GM12878 (cell line): ENCODE measurements around the gene NRDE2. TPM values are rescaled to one million over a fixed set of nuclear protein-coding genes. Genes with fewer than 3 reads are reported as not detected.

Source experiments
- BACH1 ChIP-seq: fragments of 450-650 bp; IDR thresholded peaks from 2 replicates; pipeline ENCODE4 v1.6.1; 2017; ENCODE audit warnings: mild to moderate bottlenecking, borderline replicate concordance
- CREB1 ChIP-seq: IDR thresholded peaks from 2 replicates; pipeline ENCODE4 v1.6.1; 2012; ENCODE audit warnings: low read depth, mild to moderate bottlenecking, inconsistent platforms
- CREM ChIP-seq: IDR thresholded peaks from 2 replicates; pipeline ENCODE4 v1.6.1; 2014; ENCODE audit warnings: antibody characterized with exemption, low read depth
- CTCF ChIP-seq, 3 experiments: IDR thresholded peaks in 2 of 3; conservative IDR thresholded peaks in 1 of 3; 2 replicates each; pipeline ENCODE4 v1.5.1; 2011; ENCODE audit warnings: low read depth in 3 of 3, low read length in 3 of 3, mild to moderate bottlenecking in 3 of 3, control low read depth in 2 of 3, moderate library complexity in 2 of 3, inconsistent platforms in 1 of 3, mixed read lengths in 1 of 3; ENCODE audit not compliant: control insufficient read depth in 2 of 3, insufficient read depth in 1 of 3; ENCODE audit errors: extremely low read depth in 1 of 3
- EGR1 ChIP-seq, 2 experiments: IDR thresholded peaks; 1 replicate in 1 of 2; 2 replicates in 1 of 2; pipeline ENCODE4 v1.6.1; 2011 to 2012; ENCODE audit warnings: low read depth in 2 of 2, low read length in 2 of 2, borderline replicate concordance in 1 of 2, mild to moderate bottlenecking in 1 of 2, moderate library complexity in 1 of 2
- EZH2 ChIP-seq: IDR thresholded peaks from 2 replicates; pipeline ENCODE4 v1.6.1; 2012; ENCODE audit warnings: low read depth, mild to moderate bottlenecking, control low read depth, inconsistent platforms, low read length, borderline replicate concordance; ENCODE audit not compliant: control insufficient read depth
- FOS ChIP-seq: IDR thresholded peaks from 3 replicates; pipeline ENCODE4 v1.6.1; 2011; ENCODE audit warnings: borderline replicate concordance; ENCODE audit not compliant: insufficient read length; ENCODE audit errors: extremely low read depth
- HCFC1 ChIP-seq: fragments of 150-350 bp; IDR thresholded peaks from 2 replicates; pipeline ENCODE4 v1.6.1; 2014; ENCODE audit warnings: low read length
- HDAC2 ChIP-seq: fragments of 200-600 bp; sonication (generic); IDR thresholded peaks from 2 replicates; pipeline ENCODE4 v1.6.1; 2017
- IKZF1 ChIP-seq: fragments of 450-650 bp; conservative IDR thresholded peaks from 2 replicates; pipeline ENCODE4 v1.6.1; 2017; ENCODE audit warnings: antibody characterized with exemption, mild to moderate bottlenecking
- KDM1A ChIP-seq: fragments of 200-600 bp; sonication (generic); IDR thresholded peaks from 2 replicates; pipeline ENCODE4 v1.6.1; 2016; ENCODE audit warnings: borderline replicate concordance
- MEF2A ChIP-seq: IDR thresholded peaks from 2 replicates; pipeline ENCODE4 v1.6.1; 2011; ENCODE audit warnings: low read depth, mild to moderate bottlenecking, low read length, moderate library complexity; ENCODE audit not compliant: insufficient read depth
- MEF2B ChIP-seq: fragments of 450-650 bp; IDR thresholded peaks from 2 replicates; pipeline ENCODE4 v1.6.1; 2018; ENCODE audit warnings: mild to moderate bottlenecking, moderate library complexity; ENCODE audit not compliant: partially characterized antibody, poor library complexity, severe bottlenecking
- MYC ChIP-seq: IDR thresholded peaks from 2 replicates; pipeline ENCODE4 v1.6.1; 2011; ENCODE audit warnings: mild to moderate bottlenecking, low read length, moderate library complexity, inconsistent platforms; ENCODE audit not compliant: insufficient read depth, insufficient replicate concordance, insufficient read length, severe bottlenecking
- NR2C2 ChIP-seq: IDR thresholded peaks from 2 replicates; pipeline ENCODE4 v1.6.1; 2011; ENCODE audit warnings: borderline replicate concordance, low read depth; ENCODE audit not compliant: control insufficient read depth, insufficient read length
- PAX8 ChIP-seq: fragments of 450-650 bp; IDR thresholded peaks from 2 replicates; pipeline ENCODE4 v1.6.1; 2017; ENCODE audit warnings: mild to moderate bottlenecking, moderate library complexity
- POLR2AphosphoS2 ChIP-seq: IDR thresholded peaks from 2 replicates; pipeline ENCODE4 v1.6.1; 2011; ENCODE audit warnings: low read depth, mild to moderate bottlenecking, low read length, improper control_type of control experiment, moderate library complexity
- REST ChIP-seq: IDR thresholded peaks from 2 replicates; pipeline ENCODE4 v1.6.1; 2012; ENCODE audit warnings: mild to moderate bottlenecking, low read depth, low read length
- RUNX3 ChIP-seq: IDR thresholded peaks from 2 replicates; pipeline ENCODE4 v1.6.1; 2012; ENCODE audit warnings: low read length, inconsistent platforms
- SREBF1 ChIP-seq: IDR thresholded peaks from 2 replicates; pipeline ENCODE4 v1.6.1; 2012; ENCODE audit warnings: mild to moderate bottlenecking, low read length
- TARDBP ChIP-seq: IDR thresholded peaks from 2 replicates; pipeline ENCODE4 v1.6.1; 2016; ENCODE audit warnings: borderline replicate concordance
- TCF7 ChIP-seq: IDR thresholded peaks from 2 replicates; pipeline ENCODE4 v1.6.1; 2014; ENCODE audit warnings: antibody characterized with exemption, borderline replicate concordance
- polyA plus RNA-seq, 11 experiments: library from polyadenylated mRNA; depleted of rRNA in 4 of 11; unstranded in 6 of 11; stranded (reverse) in 5 of 11; fragments of >200 nt; fragmentation: Nextera tagmentation in 4 of 11; fragmentation: Illumina TruSeq in 1 of 11; extraction: Ambion mirVana in 4 of 11; extraction: Trizol in 1 of 11; gene quantifications; 1 replicate in 1 of 11; 2 replicates in 10 of 11; pipeline versions ENCODE4 v1.2.1 to v1.2.3, GENCODE V29; 2011 to 2016; ENCODE audit warnings: inconsistent platforms in 2 of 11, missing spikeins in 2 of 11, low read depth in 1 of 11
- total RNA-seq, 4 experiments: library from RNA; depleted of rRNA in 3 of 4; stranded (reverse); fragments of >200 nt in 3 of 4; fragmentation: Illumina TruSeq in 1 of 4; extraction: Trizol in 1 of 4; gene quantifications; 2 replicates each; pipeline versions ENCODE4 v1.2.1 to v1.2.3, GENCODE V29; 2013 to 2021
- TF ChIP-seq, protein P1 (sequence below): fragments of 450-650 bp; IDR thresholded peaks from 2 replicates; pipeline ENCODE4 v1.6.1; 2018; ENCODE audit warnings: borderline replicate concordance, mild to moderate bottlenecking; ENCODE audit not compliant: partially characterized antibody

NRDE2 gene
- total and polyA plus RNA-seq, 10 of the 15 experiments (the other 5 are each of a cell fraction or from before 2014, with no cell fraction given) = 8.3 to 21.0 (median 13.8) TPM

DNA sequence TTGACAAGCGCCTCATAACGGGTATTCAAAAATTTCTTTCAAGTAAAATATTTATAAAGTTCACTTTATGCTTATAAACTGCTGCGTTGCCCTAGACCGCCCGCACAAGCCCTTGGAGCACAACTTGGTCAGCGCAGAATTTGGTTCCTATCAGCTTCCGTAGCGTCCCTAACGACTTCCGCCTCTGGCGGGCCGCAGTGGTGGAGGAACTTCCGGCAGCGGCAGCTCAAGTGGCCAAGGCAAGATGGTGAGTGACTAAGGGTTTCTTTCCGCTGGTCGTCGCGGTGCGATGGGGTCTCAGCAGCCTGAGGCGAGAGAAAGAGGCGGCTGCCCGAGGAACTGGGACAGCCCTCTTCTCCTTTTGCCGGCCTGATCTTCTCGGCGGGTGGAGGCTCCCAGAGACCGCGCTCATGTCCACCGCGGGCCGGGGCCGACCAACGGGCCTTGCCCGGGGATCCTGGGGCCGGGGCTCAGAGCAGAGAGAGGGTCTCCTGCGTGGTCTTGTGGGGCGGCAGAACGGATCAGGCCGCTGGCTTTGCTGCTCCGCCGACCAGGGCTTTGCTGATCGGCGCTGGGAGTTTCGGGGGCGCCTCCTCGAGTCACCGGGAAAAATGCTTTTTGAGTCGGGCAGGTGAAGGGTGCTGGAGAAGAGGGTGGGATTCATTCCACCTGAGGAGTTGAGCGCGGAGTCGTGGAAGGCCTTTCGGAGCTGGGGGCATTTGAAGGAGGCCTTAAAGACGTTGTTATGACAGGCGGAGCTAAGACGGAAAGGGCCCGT is 75.2 kb downstream of the NRDE2 start, which contains the start of gene PSMC1 (continued):
- 0 out of 2 replicates have a peak, but pooled peaks have one; percentile 31 for TF ChIP-seq IKZF1
- TF ChIP-seq EZH2 = no peak
- no peak for TF ChIP-seq SREBF1
- TF ChIP-seq KDM1A = no peak
- peak; percentile 54; the same call in 1 of the 2 replicates for TF ChIP-seq CREM
- no peak for TF ChIP-seq HDAC2
- TF ChIP-seq MEF2A = no peak
- TF ChIP-seq FOS = no peak
- peak; percentile 49 for TF ChIP-seq CREB1
- TF ChIP-seq EGR1 (IDR thresholded peaks at IDR 0.05; ENCODE audit: borderline replicate concordance in 1 of 2, low read depth in 2 of 2, low read length in 2 of 2) = no peak
- no peak for TF ChIP-seq NR2C2
- no peak for TF ChIP-seq TCF7
- TF ChIP-seq HCFC1 = peak; percentile 73
- TF ChIP-seq, protein P1, sequence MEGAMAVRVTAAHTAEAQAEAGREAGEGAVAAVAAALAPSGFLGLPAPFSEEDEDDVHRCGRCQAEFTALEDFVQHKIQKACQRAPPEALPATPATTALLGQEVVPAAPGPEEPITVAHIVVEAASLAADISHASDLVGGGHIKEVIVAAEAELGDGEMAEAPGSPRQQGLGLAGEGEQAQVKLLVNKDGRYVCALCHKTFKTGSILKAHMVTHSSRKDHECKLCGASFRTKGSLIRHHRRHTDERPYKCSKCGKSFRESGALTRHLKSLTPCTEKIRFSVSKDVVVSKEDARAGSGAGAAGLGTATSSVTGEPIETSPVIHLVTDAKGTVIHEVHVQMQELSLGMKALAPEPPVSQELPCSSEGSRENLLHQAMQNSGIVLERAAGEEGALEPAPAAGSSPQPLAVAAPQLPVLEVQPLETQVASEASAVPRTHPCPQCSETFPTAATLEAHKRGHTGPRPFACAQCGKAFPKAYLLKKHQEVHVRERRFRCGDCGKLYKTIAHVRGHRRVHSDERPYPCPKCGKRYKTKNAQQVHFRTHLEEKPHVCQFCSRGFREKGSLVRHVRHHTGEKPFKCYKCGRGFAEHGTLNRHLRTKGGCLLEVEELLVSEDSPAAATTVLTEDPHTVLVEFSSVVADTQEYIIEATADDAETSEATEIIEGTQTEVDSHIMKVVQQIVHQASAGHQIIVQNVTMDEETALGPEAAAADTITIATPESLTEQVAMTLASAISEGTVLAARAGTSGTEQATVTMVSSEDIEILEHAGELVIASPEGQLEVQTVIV = no peak
- TF ChIP-seq RUNX3 = peak; percentile 63
- TF ChIP-seq PAX8 = no peak
- no peak for TF ChIP-seq MYC
- TF ChIP-seq CTCF (IDR thresholded peaks at IDR 0.05 in 2 of 3, conservative IDR thresholded peaks at IDR 0.05 in 1 of 3; ENCODE audit: control insufficient read depth in 2 of 3, extremely low read depth in 1 of 3, insufficient read depth in 1 of 3, low read depth in 3 of 3, low read length in 3 of 3) = no peak
- no peak for TF ChIP-seq REST
- 0 out of 2 replicates have a peak, but pooled peaks have one; percentile 21 for TF ChIP-seq TARDBP
- 0 out of 2 replicates have a peak, but pooled peaks have one; percentile 53 for TF ChIP-seq POLR2AphosphoS2
- no peak for TF ChIP-seq MEF2B
- peak; percentile 47; the same call in 1 of the 2 replicates for TF ChIP-seq BACH1
